ENCODE results near the gene ALLC.

DNA sequence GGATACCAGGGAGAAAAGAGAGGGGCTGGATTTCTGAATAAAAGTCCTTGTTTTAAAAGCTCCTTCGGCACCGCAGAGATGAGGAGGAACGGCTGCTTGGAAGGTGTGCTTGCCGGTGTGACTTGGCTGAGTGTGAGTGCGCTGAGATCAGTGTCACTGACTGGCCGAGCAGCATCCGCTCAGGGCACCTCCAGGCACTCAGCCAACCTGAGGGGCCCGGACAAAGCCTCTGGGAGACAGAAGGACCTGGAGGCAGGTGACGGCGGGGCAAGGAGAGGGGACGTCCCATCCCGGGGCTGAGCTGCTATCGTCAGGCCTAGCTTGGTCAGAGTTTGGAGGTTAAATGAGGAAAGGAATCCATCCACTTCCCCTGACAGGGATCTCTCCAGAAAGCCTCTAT is 16.8 kb upstream of the ALLC start:
- TF ChIP-seq, protein P1, sequence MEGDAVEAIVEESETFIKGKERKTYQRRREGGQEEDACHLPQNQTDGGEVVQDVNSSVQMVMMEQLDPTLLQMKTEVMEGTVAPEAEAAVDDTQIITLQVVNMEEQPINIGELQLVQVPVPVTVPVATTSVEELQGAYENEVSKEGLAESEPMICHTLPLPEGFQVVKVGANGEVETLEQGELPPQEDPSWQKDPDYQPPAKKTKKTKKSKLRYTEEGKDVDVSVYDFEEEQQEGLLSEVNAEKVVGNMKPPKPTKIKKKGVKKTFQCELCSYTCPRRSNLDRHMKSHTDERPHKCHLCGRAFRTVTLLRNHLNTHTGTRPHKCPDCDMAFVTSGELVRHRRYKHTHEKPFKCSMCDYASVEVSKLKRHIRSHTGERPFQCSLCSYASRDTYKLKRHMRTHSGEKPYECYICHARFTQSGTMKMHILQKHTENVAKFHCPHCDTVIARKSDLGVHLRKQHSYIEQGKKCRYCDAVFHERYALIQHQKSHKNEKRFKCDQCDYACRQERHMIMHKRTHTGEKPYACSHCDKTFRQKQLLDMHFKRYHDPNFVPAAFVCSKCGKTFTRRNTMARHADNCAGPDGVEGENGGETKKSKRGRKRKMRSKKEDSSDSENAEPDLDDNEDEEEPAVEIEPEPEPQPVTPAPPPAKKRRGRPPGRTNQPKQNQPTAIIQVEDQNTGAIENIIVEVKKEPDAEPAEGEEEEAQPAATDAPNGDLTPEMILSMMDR (IDR thresholded peaks at IDR 0.05), result no peak
- TF ChIP-seq POLR2A (IDR thresholded peaks at IDR 0.05), result no peak
- TF ChIP-seq POLR2AphosphoS5 (IDR thresholded peaks at IDR 0.05), result no peak

All from prostate gland (tissue), 2 donors.